Mesothelial cell of epicardium (in vitro differentiated cells): Measurements from ENCODE around the gene IRF3. TPM values are rescaled to one million over a fixed set of nuclear protein-coding genes. Genes with fewer than 3 reads are reported as not detected.
A peak's percentile ranks its signal among the peaks of the same experiment; 100 is the strongest.

Experiments
- DNase-seq, 2 experiments: peaks; one replicate each; pipeline ENCODE4 v3.0.0; 2021; ENCODE audit warnings: low spot score in 2 of 2; ENCODE audit not compliant: unreplicated experiment in 2 of 2
- H3K27ac Mint-ChIP-seq: 2 replicates; pipeline ENCODE4 v1.8.0; 2021; ENCODE audit warnings: mixed read lengths
- H3K27me3 Mint-ChIP-seq: 2 replicates; pipeline ENCODE4 v1.8.0; 2021; ENCODE audit warnings: low read depth, mixed read lengths
- H3K36me3 Mint-ChIP-seq: 2 replicates; pipeline ENCODE4 v1.8.0; 2021; ENCODE audit warnings: mixed read lengths
- H3K4me1 Mint-ChIP-seq: 2 replicates; pipeline ENCODE4 v1.8.0; 2021; ENCODE audit warnings: mixed read lengths
- H3K4me3 Mint-ChIP-seq: 2 replicates; pipeline ENCODE4 v1.8.0; 2021; ENCODE audit warnings: mild to moderate bottlenecking, moderate library complexity, mixed read lengths
- H3K9me3 Mint-ChIP-seq: 2 replicates; pipeline ENCODE4 v1.8.0; 2021; ENCODE audit warnings: mixed read lengths
- CTCF ChIP-seq: fragments of 200-600 bp; sonication (generic); IDR thresholded peaks from one replicate; pipeline ENCODE4 v1.5.0; 2021; ENCODE audit warnings: antibody characterized with exemption; ENCODE audit not compliant: unreplicated experiment
- total RNA-seq: library from RNA; stranded (reverse); gene quantifications from 3 replicates; pipeline ENCODE4 v1.2.1, GENCODE V29; 2021

Gene IRF3
- total RNA-seq, 1 donor from 2014 or later: 89.4 TPM

GRCh38 chr19:49686503-49687088, 20.9 kb upstream of the IRF3 start:
- Mint-ChIP-seq H3K27me3 (peaks cover 6% of the 10 kb centered on the region), H3K9me3 (no peaks in the 10 kb centered on the region), H3K4me3 (no peak overlapping the region), H3K36me3 (peaks cover 21% of the 10 kb centered on the region), H3K27ac (no peak overlapping the region), H3K4me1 (peaks cover 21% of the 10 kb centered on the region)
- no peak for TF ChIP-seq CTCF
- DNase-seq: no peak

GRCh38 chr19:49685845-49686332, 20.2 kb upstream of the IRF3 start:
- no peak overlapping the region for H3K27ac Mint-ChIP-seq
- no peak for TF ChIP-seq CTCF
- no peaks in the 10 kb centered on the region for H3K9me3 Mint-ChIP-seq
- no peak for DNase-seq
- no peak overlapping the region for H3K4me3 Mint-ChIP-seq
- peaks cover 21% of the 10 kb centered on the region for H3K36me3 Mint-ChIP-seq
- peaks cover 6% of the 10 kb centered on the region for H3K27me3 Mint-ChIP-seq
- H3K4me1 Mint-ChIP-seq: peaks cover 14% of the 10 kb centered on the region

- DNase-seq: no peak
- Mint-ChIP-seq H3K27ac (no peak overlapping the region), H3K36me3 (peaks cover 22% of the 10 kb centered on the region), H3K4me3 (no peak overlapping the region), H3K27me3 (peaks cover 4% of the 10 kb centered on the region), H3K9me3 (no peaks in the 10 kb centered on the region), H3K4me1 (peaks cover 16% of the 10 kb centered on the region)
- TF ChIP-seq CTCF: no peak
These were observed 19.4 kb upstream of the IRF3 start for GRCh38 chr19:49684983-49685553.

GRCh38 chr19:49684251-49684982, 18.8 kb upstream of the IRF3 start:
- no peak for DNase-seq
- Mint-ChIP-seq H3K4me3 (no peak overlapping the region), H3K27ac (no peak overlapping the region), H3K9me3 (no peaks in the 10 kb centered on the region), H3K36me3 (peaks cover 22% of the 10 kb centered on the region), H3K27me3 (no peaks in the 10 kb centered on the region), H3K4me1 (peaks cover 17% of the 10 kb centered on the region)
- TF ChIP-seq CTCF: peak; percentile 25

GRCh38 chr19:49683814-49684250, 18.2 kb upstream of the IRF3 start:
- H3K9me3 Mint-ChIP-seq: no peaks in the 10 kb centered on the region
- H3K4me1 Mint-ChIP-seq: peaks cover 14% of the 10 kb centered on the region
- TF ChIP-seq CTCF: no peak
- no peak overlapping the region for H3K4me3 Mint-ChIP-seq
- H3K36me3 Mint-ChIP-seq: peaks cover 22% of the 10 kb centered on the region
- no peaks in the 10 kb centered on the region for H3K27me3 Mint-ChIP-seq
- no peak overlapping the region for H3K27ac Mint-ChIP-seq
- no peak for DNase-seq
